Stimulated activated CD4-positive, alpha-beta T cell treated with anti-CD3 and anti-CD28 coated beads, Interleukin-1b, Interleukin-23, amount 100 ng/mL, for 4 hours (primary cell): ENCODE data around the gene SMIM27.

Experiments used
- DNase-seq, 2 donors: peaks; one replicate each; pipeline ENCODE4 v3.0.0-alpha.2; 2020; ENCODE audit warnings: low read depth in 2 of 2

Gene SMIM27

DNA sequence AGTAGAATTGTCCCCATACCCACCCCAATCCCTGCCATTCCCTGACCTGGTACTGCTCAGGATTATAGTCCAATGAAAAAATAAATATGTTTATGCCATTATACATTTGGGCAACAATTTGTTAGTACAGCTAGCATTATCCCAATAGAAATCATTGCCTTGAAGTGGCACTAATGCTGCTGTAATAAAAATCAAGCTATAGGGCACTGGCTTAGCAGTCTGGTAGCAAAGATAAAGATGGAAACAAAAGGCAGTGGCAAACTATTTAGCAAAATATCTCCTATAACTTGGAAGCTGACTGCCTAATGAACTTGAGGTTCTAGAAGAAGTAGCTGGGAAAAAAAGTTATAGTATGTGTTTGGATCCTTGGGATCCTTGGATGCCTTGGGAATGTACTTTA is 2.5 kb downstream of the SMIM27 start:
- no peak for DNase-seq

DNA sequence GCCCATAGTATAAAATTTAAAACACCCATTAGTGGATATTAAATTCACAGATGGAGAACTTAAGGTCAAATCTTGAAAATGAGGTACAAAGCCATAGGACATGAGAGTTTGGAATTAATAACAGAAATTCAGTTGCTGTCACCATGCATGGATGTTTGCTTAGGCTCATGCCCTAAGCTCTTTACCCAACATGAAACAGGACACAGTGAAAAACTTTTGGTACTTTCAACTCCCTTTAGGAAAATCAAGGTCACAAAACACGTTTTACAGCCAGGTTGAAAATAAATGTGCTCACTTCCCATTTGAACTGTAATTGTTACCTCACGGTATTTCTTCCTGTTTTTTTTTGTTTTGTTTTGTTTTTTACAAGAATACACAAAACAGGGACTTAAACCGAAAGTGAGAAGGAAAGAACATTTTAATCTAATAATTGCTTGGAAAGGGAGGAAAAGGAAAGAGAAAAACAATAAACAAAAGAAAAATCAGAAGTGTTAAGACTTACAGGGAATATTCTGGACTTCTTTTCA is 6.3 kb downstream of the SMIM27 start:
- no peak for DNase-seq

DNA sequence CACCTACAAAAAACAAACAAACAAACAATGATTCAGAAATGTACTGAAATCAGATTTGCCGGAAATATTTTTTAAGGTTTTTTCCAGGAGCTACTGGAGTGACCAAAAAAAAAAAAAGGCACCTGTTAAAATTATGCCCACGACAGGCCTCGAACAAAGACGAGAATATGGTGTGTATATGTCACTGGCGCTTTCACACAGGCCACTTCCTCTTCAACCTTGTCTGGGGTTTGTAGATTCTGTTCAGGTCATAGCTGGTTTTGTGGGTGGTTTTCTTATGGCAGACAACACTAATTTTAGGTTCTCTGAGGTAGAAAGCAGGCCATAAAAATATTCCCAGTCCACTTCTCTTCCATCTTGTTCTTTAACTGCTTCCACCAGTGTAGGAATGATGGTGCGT is 13.8 kb downstream of the SMIM27 start:
- DNase-seq = no peak

DNA sequence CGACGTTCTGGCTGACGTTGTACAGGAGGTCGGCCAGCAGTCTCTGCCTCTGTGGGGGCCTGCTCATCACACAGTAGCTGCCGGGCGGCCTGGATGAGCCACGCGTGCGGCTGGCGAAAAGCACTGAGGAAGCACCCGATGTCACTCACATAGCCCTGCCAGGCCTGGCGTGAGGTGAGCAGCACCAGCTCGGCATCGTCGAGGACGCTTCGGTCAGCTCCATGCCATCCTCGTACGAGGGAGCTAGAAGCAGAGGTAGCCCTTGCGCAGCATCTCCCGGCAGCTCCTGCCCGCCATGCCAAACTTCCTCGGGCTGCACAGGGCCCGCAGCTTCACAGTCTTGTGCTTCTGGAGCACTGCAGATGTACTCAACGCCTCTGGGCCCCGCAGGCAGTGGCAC is 14.6 kb downstream of the SMIM27 start:
- no peak for DNase-seq

- DNase-seq = no peak
These were observed 18.1 kb downstream of the SMIM27 start for GRCh38 chr9:32570262-32570661.

- DNase-seq = peak; percentile 29 to 66
These were observed 20.1 kb downstream of the SMIM27 start for GRCh38 chr9:32571969-32572899.

DNA sequence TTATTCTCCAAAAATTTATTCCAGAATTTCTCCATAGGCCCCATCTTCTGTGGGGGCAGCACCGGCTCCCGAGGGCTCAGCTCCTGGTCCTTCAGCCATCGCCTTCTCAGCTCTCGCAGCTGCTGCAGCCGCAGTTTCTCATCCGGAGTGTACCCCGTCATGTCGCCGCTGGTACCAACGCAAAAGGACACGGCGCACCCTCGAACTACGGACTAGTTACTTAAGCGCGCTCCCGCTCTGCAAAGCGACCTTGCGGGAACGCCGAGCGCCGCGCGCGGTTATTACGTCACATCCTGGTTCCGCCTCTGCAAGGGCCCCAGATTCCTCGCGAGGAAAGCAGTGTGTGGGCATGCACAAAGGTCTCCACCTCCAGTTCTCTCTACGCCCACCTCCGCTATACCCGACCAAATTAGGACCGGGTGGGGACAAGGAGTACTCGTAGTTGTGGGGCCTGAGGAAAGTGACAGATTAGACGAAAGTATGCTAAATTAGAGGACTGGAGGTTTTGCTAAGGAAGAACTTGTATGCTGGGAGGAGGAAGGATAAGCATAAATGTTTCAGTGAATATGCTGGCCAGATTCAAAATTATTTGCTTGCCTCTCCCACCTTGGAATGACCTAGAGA is 20.9 kb downstream of the SMIM27 start, which contains the start of gene NDUFB6:
NDUFB6 (minus strand) TSS at position 260 of the 624 bp plus-strand sequence; CDS start at position 161, 99 bp downstream.
- DNase-seq = peak; percentile 90 to 92

- DNase-seq = no peak
These were observed 21.7 kb downstream of the SMIM27 start for GRCh38 chr9:32573821-32574220.

DNA sequence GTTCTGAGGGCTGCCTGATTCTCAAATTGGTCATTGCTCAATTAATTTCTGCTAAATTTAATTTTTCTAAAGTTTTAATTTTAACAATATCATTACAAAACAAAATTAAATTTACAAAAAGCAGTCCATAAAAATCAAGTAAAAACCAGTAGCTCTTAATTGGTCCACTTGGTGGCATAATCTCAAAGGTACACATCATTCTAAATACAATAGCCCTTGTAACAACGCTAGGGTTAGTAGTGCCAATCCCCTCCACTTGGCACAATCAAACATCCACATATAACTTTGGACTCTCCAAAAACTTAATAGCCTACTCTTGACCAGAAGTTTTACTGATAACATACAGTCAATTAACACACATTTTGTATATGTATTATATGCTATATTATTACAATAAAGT is 22.7 kb downstream of the SMIM27 start:
- no peak for DNase-seq

- DNase-seq = no peak
These were observed 25.2 kb downstream of the SMIM27 start for GRCh38 chr9:32577316-32577715.

GRCh38 chr9:32578976-32579375 is 26.8 kb downstream of the SMIM27 start:
- DNase-seq = no peak

DNA sequence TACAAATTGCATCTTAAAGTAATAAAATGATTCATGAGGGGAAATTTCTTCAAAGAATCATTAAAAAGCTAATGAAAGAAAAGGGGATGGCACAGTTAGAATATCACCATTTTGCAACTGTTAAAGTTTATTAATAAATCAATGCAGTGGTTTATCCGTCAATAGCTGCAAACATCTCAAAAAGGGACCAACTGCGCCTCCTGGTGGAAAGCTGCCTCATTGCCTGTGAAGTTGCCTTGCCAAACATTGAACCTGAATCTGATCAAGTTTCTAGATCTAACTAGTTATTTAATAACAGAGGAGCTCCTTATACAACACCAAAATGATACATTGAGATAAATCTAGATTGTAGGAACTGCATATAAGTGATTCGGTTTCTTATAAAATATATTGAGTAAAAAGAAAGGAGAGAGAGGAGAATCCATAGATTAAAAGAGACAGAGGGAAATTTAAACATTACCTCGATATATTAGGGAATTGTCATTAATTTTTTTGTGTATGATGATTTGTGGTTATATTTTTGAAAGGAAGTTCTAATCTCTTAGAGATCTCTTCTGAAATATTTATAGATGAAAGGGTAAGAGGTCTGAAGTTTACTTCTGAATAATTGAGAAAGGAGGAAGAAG is 27.7 kb downstream of the SMIM27 start:
- DNase-seq = peak; percentile 70 to 81

DNA sequence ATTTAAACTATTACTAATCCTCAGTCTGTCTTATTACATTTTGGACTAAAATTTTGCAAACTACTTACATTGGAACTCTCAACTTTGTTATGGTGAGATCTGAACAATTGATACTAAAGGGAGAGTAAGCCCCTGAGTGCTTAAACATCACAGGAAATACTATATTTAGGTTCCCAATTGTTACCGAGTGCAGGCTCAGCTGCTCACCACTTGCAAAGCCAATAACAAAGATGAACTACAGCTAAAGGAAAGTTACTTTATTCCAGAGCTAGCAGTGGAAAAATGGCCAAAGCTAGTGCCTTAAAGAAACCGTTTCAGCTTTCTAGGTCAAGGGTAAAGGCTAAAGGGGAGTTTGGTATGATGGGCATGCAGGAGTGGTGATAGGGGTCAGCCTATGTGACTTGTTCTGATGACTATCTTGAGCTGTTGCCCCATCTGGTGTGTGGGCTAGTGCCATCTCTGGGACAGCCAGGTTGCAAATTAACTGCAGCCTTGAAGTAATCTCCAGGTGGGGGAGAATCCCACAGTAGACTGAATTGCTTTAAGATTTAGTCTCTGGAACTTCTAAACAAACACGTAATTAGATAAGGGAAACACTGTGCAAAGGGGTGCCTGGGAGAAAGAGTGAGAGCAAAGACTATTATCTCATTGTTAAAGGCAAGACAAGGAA is 28.6 kb downstream of the SMIM27 start:
- no peak for DNase-seq

DNA sequence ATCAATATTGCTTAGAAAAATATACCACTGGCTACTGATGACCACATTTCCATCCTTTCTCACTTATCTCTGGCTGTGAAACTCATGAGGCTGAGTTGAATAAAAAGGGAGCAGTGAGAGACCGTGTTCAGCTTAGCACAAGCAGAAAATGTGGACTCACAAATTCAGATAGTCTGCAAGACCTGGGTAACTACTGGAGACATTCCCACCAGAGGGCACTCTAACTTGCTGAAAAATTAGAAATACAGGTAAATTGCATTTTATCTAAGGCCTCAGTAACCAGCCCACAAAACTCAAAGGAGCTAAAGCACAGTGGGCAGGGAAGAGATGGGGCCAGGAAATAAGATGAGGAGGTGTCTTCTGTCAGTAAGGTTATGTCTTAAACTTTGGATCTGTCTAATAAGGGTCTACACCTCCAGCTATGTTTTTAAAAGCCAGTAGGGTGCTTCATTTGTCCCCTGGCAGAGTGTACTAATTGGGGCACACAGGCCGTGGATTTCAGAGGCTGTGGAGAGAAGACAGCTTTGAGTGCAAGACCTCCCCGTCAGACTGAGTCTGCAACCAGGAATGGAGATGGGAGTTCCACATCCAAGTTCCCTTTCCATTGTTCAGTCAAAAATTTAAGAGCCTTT is 29.5 kb downstream of the SMIM27 start:
- peak in 1 of 2 donors; percentile 9 for DNase-seq

- DNase-seq = no peak
These were observed 32.7 kb downstream of the SMIM27 start for GRCh38 chr9:32584784-32585183.

- DNase-seq = no peak
These were observed 35.8 kb downstream of the SMIM27 start for GRCh38 chr9:32587901-32588300.

DNA sequence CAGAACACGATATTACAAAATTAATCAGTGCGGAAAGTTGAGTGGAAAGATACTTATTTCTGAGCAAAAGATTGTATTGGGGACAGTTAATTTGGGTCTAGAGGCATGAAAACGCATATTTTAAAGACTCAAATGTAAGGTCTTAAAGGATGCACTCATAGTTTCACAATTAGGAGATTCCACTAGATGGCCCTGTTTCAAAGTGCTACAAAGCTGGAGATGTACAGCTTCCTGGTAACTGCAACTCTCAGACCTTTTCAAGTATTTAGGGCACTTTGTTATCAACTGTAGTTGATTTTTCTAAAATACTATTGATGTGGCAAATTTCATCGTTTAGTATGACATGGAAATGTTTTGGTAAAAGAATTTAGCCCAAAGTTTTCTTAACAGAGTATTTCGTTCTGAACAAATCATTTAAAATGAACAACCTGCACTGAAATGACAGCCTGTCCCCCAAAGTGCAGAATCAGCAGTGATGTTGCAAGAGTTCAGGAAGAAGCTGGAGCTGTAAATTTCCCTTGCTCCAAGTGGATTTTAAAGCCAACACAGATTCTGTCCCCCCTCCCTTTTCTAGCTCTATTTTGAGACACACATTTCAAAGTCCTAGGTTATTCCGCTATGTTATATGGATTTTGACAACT is 37.1 kb downstream of the SMIM27 start:
- DNase-seq = no peak

DNA sequence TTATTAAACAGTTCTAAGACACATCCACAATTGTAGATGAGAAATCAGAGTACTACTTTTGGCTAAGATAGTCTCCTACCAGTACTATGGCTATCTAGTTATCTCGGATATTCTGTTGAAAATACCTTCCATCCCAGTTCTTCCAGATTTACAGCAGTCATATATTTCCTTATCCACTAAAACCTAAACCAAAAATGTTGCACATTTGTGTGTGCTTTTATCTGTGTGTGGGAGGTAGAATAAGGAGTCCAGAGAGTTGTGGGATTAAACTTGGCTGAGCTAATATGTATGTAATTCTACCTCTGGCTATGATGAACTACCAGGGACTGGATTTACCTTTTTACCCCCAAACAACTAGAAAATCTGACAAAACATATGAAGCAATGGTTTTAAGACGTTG is 38.3 kb downstream of the SMIM27 start:
- no peak for DNase-seq

GRCh38 chr9:32590898-32591297 is 38.8 kb downstream of the SMIM27 start:
- no peak for DNase-seq

GRCh38 chr9:32596096-32596865 is 44.2 kb downstream of the SMIM27 start:
- no peak for DNase-seq
